Measurements from ENCODE around the gene NPDC1.

Gene NPDC1

GRCh38 chr9:137023157-137023556 is 22.8 kb downstream of the NPDC1 start:
- no peak for DNase-seq

DNA sequence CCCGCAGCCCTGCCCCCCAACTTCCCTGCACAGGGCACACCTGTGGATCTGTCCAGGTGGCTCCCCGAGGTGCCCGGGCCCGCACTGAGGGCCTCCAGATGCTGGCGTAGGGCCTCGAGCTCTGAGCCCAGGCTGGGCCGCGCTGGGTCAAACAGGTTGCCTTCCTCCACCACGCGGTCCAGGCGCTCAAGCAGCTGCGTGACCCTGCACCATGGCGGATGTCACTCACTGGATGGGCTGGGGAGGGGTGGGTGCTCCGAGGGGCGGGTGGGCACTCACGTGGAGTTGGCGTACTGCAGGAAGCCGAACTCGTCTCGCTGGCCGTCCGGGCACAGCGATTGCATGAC is 23.3 kb downstream of the NPDC1 start:
- no peak for DNase-seq

DNA sequence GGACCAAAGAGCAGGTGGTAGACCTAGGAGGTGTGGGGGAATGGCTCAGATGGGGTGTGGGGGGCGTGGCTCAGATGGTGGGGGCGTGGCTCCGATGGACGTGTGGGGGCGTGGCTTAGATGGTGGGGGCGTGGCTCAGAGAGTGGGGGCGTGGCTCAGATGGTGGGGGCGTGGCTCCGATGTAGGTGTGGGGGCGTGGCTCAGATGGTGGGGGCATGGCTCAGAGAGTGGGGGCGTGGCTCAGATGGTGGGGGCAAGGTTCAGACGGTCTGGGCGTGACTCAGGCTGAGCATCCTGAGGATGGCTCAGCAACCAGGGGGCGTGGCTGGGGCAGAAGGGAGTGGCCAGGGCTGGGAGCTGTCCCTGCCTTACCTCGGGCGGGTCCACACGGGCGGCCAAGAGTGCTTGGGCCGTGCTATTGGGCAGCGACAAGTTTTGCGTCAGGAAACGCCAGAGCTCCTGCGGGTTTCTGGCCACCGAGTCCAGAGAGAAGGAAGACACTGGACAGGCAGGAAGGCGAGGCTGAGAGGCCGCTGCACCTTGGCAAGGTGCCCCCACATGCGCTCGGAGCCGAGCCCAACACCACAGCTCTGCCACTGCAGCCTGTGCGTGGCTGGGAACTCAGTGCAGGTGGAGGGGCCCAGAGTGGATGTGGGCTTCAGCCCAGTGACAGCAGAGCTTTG is 23.9 kb downstream of the NPDC1 start:
- DNase-seq = peak; percentile 75

DNA sequence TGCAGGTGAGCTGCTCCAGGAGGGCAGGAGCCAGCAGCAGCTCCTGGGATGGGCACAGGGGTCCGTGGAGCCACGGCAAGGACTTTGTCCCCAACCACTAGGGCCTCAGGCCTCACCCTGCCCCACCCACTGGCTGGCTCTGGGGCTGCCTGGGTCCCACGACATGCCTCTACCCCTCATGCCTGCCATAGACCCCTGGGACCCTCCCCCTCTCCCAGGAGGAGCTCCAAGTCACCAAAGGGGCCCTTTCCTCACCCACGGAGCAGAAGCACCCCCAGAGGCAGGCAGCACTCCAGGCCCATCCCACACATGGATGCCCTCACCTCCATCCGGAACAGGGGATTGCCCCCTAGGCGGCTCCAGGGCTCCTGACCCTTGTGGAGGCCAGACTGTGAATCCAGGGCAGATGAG is 24.4 kb downstream of the NPDC1 start:
- no peak for DNase-seq

GRCh38 chr9:137020771-137021567 is 25.0 kb downstream of the NPDC1 start:
- no peak for DNase-seq

DNA sequence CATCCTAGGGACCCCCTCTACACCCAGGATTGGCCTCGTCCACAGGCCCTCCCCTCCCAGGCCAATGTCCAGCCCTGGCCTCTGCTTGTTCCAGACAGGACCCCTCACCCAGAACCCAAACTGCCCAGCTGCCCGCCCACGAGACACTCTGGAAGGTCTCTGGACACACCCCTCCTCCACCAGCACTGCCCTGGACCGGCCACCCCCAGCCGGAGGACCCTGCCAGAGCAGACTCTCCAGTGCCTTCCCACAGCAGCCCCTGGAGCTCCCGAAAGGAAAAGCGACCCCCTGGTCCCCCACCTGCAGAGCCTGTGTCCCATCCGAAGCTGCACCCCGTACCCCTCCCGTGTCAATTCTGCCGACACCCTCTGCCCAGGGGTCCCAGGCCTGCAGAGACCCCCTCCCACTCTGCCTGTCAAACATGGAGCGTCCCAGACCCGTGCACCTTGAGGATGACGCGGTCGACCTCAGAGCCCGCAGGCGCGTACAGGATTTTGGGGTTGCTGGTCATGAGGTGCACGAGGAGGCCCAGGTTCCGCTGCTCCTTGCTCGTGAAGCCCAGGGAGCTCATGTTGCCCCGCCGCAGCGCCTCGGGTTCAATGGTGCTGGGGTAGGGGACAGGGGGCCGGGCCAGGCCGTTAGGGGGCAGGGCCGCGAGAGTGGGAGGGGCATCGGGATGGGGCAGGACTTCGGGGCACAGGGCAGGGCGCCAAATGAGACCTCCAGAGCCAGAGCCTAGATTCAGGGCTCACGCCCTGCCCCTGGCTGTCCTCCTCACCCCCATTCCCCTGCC is 25.9 kb downstream of the NPDC1 start:
- DNase-seq = no peak

DNA sequence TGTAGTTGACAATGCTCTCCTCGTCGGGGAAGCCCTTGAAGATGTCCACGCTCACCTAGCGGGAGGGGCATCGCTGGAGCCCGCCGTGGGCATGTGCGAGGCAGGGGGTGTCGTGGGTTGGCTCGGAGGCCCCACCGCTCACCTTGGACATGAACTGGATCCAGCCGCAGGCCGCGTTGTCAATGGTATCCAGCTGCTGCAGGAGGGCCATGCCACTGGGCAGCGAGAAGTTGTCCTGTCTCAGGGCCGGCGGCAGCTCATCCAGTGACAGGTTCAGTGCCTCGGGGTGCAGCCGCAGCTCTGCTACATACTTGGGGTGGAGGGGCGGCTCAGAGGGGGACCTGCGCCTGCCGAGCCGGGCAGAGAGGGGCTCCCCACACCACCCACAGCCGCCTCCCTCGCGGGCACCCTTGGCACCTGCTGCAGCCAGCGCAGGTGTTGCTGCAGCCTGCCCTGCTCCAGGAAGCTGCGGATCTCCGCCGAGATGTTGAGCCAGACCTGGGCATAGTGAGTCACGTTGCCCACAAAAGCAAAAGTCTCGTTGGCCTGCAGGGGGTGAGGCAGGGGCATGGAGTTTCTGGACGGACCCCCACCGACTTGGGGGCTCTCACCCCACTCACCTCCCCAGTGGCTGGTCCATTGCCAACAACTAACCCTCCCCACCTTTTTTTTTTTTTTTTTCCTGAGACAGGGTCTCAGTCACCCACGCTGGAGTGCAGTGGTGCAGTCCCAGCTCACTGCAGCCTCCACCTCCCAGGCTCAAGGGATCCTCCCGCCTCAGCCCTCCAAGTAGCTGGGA is 27.0 kb downstream of the NPDC1 start:
- DNase-seq = no peak

DNA sequence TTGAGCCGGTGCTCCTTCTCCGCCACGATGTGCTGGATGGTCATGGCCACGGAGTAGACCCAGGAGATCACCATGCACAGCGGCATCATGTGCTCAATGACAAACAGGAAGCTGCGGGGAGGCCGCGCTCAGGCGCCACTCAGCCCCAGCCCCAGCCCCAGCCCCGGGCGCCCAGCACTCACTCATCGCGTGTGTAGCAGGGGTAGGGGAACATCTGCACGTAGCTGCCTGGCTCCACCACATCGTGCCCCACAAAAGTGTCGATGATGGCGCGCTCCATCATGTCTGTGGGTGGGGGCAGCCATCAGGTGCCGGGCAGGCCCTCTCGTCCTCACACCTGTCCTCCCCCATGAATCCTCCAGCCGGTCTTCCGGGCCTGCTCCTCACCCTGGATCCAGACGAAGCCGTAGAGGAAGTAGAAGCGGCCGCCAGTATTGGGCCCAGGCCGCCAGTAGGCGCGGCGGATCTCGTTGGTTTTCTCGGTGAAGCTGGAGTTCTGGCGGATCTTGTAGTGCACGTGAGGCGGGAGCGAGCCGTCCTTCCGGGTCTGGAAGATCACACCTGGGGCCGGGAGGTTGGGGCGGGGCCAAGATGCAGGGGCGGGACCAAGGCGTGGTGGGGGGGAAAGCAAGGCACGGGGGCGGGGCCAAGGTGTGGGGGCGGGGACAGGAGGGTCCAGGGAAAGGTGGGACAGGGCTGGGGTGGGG is 28.0 kb downstream of the NPDC1 start:
- DNase-seq = no peak

DNA sequence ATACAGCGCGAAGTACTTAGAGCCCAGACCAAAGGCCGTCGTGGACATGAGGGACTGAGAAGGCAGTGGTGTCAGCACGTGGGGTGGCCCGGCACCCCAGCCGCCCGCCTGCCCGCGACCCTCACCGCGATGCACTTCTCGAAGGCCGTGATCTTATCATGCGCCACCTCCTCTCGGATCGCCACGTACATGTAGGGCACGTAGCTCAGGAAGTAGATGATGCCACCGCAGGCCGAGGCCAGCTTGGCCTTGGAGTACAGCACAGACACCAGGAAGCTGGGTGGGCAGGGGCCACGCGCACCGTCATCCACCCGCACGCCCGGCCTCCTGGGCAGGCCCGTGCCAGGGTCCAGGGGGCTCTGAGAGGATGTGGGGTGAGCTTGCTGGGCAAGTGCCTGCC is 28.9 kb downstream of the NPDC1 start:
- no peak for DNase-seq

- no peak for DNase-seq
Measured at GRCh38 chr9:137016436-137016835, 29.5 kb downstream of the NPDC1 start.

DNA sequence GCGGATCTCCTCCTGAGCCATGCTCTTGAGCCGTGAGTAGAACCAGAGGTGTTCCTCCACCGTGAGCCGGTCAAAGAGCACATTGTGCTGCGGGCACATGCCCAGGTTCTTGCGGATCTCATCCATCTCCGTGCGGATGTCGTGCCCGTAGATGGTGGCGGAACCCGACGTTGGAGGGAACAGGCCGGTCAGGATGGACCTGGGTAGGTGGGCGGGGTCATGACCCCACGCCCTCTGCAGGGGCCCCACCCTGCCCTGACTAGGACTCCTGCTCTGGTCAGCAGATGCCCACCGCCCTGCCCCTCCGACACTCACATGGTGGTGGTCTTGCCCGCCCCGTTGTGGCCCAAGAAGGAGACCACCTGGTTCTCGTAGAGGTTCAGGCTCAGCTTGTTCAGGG is 30.0 kb downstream of the NPDC1 start:
- no peak for DNase-seq

GRCh38 chr9:137015540-137015930 is 30.4 kb downstream of the NPDC1 start:
- no peak for DNase-seq

DNA sequence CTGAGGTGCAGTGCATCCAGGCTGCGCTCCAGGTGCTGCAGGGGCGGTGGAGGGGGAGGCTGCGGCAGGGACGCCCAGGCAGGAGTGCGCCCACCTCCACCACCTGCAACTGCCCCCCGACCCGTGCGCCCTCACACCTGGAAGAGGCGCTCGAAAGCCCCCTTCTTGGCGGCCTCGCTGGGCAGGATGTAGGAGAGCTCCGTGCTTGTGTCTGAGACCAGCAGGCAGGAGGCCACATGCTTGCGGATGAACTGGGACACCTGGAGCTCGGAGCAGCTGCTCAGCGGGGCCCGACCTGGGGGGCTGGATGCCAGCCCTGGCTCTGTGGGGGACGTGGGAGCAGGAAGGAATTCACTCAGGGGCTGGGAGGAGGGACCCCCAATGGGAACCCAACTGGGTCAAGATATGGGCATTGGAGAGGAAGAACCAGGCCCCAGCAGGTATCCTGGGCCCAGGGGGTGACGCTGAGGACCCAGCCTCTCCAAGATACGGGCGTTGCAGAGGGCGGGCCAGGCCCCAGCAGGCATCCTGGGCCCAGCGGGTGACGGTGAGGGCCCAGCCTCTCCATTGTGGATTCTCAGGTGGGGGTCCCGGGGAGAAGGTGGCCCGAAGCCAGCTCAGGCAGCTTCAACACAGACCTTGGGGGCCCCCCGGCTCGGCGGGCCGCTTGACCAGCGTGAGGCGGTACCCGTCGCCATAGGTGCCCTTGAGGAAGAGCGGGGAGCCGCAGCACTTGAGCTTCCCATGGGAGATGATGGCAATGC is 31.0 kb downstream of the NPDC1 start:
- DNase-seq = no peak

DNA sequence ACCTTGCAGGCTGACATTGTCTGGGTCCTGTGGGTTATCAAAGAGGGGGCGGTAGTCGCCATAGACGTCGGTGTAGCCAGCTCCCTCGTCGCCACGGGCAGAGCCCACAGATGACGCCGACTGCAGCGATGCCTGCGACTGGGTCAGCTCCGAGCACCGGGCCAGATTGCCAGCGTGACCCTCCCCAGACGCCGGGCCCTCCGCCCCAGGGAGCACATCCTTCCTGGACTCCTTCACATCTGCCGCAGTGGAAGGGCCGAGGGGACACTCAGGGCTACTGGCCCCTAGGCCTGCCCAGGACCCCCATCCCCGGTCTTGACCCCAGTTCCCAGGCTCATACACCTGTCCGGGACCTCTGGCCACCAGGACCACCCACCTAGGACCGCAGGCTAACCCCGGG is 31.8 kb downstream of the NPDC1 start:
- no peak for DNase-seq

DNA sequence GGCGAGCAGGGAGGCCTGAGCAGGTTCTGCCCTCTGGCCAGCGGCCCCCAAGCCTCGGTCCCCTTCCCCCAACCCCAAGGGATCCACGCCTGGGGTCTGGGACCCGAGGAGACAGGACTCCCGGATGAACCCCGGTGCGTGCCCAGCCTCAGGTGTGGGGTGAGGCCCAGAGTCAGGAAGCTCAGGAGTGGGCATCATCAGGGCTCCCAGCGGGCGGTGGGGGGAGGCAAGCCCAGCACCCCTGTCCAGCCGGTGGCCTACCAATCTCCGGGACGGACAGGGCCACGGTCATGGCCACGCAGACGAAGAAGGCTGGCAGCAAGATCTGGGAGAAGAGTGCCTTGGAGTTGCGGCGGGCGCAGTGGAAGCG is 32.4 kb downstream of the NPDC1 start:
- no peak for DNase-seq

- no peak for DNase-seq
Measured at GRCh38 chr9:137012694-137013570, 33.0 kb downstream of the NPDC1 start.

DNA sequence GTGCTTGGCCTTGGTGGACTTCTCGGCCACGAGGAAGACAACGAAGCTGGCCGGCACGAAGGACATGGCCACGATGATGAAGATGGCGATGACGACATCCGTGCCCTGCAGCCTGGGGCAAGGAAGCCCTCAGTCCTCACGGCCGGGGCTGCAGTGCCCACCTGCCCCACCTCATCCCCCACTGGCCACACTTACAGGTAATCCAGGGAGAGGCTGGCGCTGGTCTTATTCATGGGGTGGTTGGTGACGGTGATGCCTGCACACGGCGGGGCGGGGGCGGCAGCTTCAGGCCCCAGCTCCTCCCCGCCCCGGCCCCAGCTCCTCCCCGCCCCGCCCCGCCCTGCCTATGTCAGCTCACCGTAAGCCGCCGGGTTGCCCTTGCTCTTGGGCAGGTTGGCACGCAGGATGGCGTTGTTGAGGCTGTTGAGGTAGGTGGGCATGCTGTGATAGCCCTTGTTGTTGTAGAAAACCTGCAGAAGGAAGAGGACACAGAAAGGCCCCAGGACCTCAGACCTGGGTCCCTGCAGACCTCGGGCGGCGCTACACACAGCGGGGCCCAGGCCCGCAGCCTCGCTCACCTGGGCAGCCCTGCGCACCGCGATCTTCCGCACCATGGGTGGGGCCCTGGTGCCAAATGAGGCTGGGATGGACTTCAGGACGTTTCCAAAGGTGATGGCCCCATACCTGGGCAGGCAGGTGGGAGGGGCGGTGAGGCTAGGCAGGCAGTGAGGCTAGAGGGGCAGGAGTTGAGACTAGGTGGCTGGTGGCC is 33.9 kb downstream of the NPDC1 start:
- DNase-seq = no peak

GRCh38 chr9:137011156-137011555 is 34.8 kb downstream of the NPDC1 start:
- DNase-seq = no peak

DNA sequence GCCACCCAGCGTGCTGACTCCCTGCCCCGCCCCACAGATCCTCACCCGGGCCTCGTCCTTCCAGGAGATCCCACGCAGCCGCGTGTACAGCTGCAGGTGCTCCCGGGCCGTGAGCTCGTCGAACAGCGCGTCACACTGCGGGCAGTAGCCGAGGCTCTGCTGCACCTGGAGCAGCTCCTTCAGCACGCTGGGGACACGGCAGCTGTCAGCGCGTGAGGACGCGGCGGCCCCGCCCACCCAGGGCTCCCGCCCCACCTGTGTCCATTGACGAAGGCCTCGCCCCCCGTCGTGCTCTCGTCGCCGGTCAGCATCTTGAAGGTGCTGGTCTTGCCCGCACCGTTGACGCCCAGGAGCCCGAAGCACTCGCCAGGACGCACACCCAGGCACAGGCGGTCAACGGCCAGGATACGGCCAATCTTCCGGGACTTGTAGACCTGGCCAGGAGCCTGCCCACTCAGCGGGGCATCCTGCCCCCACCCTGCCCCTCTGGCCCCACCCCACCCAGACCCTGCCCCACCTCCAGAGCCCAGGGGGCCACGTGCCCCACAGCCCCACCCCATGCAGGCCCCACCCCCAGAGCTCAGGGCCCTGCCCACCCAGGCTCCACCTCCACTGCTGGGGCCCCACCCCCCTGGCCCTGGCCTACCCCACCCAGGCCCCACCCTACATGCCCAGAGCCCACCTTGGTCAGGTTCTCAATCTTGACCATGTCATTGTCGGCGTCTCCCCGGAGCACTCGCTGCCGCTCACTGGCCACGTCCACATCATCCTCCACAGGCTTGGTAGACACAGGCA is 35.8 kb downstream of the NPDC1 start:
- no peak for DNase-seq

Data from NK-92 treated with Interleukin-12 subunit alpha and Interleukin-12 subunit beta, amount 100 ng/mL, for 24 hours (cell line).